ENCODE data around the gene CDYL.

Gene CDYL

GRCh38 chr6:4907602-4908001 lies 131.4 kb downstream of the CDYL start:
- peak; percentile 16 for DNase-seq (ENCODE audit: low read depth)

DNA sequence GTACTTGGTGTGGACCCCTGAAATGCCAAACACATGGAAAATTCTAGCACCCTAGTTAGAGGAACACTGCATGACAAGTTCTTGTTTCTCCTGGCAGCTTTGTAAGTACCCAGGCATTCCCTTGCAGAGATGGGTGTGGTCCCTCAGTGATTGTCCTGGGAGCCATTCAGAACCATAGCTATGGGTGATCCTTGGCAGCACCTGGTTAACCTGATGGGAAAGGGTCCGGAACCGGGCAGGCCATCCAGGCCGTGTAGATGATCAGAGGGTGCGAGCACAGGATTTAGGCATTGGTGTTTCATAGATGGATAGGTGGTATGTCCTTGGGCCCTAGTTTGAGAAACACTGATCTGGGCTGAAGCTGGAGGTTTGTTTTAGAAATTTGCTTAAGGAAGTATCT lies 131.9 kb downstream of the CDYL start:
- DNase-seq (ENCODE audit: low read depth) = no peak

- DNase-seq (ENCODE audit: low read depth) = no peak
Observed at GRCh38 chr6:4909063-4909706, 133.0 kb downstream of the CDYL start.

- DNase-seq (ENCODE audit: low read depth) = no peak
Observed at GRCh38 chr6:4910037-4910760, 134.0 kb downstream of the CDYL start.

- peak; percentile 10 for DNase-seq (ENCODE audit: low read depth)
Observed at GRCh38 chr6:4912559-4912958, 136.4 kb downstream of the CDYL start.

- DNase-seq (ENCODE audit: low read depth) = no peak
Observed at GRCh38 chr6:4913705-4914419, 137.7 kb downstream of the CDYL start.

- peak; percentile 58 for DNase-seq (ENCODE audit: low read depth)
Observed at GRCh38 chr6:4914420-4915159, 138.4 kb downstream of the CDYL start.

GRCh38 chr6:4916954-4917561 lies 140.9 kb downstream of the CDYL start:
- DNase-seq (ENCODE audit: low read depth) = no peak

- DNase-seq (ENCODE audit: low read depth) = peak; percentile 58
Observed at GRCh38 chr6:4920914-4921410, 144.8 kb downstream of the CDYL start.

DNA sequence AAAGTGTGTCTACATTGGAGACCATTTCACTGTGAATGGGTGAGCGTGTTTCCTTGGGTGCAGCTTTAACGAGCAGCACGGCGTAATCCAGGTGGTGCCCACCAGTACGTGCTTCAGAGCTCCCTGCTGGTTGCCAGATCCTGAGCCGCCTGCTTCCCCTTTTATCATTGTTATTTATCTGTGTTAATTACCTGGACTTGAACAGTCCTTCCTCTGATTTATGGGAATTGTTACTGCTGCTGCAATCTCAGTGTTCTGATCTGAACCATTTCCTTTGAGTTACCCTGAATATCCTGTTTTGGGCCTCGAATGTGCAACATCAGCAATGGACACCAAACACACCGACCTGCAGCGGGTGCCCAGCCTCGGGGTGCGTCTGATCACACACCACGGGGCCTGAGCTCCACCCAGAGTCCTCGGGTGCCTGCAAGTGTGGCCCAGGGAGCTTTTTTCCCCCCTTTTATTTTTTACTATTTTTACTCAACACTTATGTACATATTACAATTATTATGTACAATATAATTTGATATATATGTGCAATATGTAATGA lies 146.4 kb downstream of the CDYL start:
- no peak for DNase-seq (ENCODE audit: low read depth)

DNA sequence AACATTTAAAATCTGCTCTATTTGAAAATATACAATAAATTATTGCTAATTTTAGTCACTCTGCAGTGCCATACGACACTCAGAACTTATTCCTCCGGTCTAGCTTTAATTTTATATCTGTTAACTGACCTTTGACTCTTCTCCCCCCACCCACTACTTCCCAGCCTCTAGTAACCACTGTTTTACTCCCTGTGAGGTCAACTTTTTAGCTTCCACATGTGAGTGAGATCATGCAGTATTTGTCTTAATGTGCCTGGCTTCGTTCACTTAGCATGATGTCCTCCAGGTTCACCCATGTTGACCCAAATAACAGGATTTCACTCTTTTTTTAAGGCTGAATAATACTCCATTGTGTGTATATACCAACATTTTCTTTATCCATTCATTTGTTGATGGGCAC lies 146.9 kb downstream of the CDYL start:
- no peak for DNase-seq (ENCODE audit: low read depth)

DNA sequence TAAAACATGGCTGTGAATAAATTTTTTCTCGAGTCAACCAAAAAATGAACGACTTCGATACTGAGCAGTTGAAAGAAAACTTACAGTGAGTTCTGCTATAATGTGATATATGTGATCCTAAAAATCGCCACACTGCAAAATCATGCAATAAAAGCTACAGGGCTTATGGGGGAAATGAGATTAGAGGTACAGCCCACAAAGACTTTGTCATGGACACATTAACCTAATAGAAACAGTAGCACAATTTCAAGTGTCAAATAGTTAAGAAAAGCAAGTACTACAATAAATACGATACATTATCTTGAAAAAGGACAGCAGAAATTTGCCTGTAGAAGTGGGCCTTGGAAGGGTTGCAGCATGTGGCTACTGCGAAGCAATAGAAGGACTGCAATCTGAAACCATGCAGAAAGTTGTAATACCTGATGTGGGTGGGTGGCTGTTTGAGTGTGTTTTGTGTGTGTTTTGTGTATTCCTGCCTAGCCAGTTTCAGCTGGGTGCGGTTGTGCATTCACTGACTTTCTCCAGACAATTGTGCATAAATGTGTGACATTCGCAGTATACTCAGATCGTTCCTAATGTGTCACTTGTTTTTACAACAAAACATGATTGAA lies 148.6 kb downstream of the CDYL start:
- DNase-seq (ENCODE audit: low read depth) = no peak

GRCh38 chr6:4925580-4925979 lies 149.4 kb downstream of the CDYL start:
- DNase-seq (ENCODE audit: low read depth) = no peak

GRCh38 chr6:4928426-4928825 lies 152.2 kb downstream of the CDYL start:
- peak; percentile 68 for DNase-seq (ENCODE audit: low read depth)

DNA sequence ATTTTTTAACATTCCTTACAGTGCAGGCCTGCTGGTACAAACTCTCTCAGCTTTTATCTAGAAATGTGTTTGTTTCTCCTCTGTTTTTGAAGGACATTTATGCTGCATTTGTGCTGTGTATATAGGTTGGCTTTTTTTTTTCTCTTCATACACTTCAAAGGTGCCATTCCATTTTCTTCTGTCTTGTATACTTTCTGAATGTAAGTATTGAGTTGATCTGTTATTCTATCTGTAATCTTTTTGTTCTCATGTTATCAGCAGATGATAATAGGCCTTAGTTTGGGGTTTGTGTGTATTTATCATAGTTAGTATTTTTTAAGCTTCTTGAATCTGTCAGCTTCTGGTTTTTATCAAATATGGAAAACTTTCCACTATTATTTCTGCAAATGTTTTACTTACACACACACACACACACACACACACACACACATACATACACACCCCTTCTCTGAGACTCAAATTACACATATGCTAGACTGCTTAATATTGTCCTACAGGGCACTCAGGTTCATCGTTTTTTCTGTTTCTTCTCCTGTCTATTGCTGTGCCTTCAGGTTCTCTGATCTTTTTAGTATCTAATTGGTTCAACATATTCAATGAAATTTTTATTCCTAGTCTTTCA lies 153.0 kb downstream of the CDYL start:
- DNase-seq (ENCODE audit: low read depth) = no peak

DNA sequence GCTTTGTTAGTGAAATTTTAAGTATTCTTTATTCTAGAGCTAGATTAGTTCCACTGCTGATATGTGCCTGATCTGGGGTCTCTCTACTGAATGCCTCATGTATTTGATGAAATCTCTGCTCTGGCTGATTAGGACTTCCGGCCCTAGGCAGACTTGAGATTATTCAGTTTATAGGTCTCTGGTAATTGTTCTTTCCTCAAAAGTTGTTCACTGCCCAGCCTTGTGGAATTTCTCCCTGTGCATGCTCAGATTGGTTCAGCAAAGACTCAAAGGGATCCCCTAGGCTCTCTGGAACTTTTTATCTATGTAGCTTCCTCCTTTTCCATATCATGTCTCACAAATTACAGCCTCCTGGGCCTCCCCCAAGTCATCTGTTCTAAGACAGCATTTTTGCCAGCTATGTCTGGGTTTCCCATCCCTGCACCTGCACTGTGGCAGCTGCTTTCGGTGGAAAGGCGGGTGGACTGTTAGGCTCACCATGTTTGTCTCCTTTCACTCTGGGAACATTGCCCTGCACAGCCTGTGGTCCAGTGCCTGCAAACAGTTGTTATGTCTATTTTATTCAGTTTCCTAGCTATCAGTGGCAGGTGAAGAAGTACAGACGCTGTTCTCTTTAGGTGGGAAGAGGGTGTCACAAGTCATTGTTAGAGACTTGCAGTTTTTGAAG lies 154.0 kb downstream of the CDYL start:
- DNase-seq (ENCODE audit: low read depth) = no peak

DNA sequence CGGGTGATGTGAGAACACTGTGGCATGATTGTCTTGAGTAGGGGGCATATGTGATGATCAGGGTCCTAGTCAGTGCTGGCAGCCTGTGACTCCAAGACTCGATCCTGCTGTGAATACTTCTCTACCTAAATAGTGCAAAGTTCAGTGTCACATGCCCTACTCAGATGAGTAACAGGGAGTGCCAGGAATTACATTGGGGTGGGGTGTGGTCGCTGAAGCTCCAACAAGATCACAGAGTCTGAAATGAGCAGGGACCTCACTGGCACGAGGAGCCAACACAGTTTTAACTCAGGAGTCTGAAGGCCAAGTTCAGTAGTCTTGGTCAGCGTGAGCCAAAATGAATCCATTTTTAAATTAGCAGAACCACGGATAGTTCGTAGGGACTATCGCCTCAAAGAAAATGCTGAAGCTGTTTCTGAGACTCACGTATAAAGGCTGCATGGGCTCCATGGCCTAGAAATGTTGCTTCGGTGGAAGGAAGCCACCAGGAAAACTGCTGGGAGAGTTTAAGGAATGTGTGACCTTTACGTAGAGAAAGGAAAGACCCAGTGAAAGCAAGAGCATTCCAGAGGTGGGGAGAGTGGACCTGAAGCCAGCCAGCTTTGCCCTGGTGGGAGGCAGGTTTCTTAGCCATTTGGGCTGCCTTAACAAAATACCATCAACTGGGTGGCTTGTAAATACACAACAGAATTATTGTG lies 155.5 kb downstream of the CDYL start:
- DNase-seq (ENCODE audit: low read depth) = peak; percentile 21

GRCh38 chr6:4932228-4932903 lies 156.2 kb downstream of the CDYL start:
- no peak for DNase-seq (ENCODE audit: low read depth)

DNA sequence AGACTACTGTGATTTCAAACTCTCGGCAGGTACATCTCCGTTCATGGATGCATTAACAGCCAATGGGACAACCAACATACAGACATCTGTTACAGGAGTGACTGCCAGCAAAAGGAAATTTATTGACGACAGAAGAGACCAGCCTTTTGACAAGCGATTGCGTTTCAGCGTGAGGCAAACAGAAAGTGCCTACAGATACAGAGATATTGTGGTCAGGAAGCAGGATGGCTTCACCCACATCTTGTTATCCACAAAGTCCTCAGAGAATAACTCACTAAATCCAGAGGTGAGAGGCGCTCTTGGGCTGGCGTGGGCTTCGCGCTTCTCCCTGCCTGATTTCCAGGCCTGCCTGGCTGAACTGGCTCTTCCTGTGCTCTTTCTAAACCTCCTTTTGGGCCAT lies 159.3 kb downstream of the CDYL start:
- no peak for DNase-seq (ENCODE audit: low read depth)

Measured in ELR (cell line).